GM21825 (cell line): ENCODE results near the gene LRIT2.

Experiments
- ATAC-seq: cut with Tn5 transposase; IDR thresholded peaks from one replicate; pipeline ENCODE4 v1.9.1; 2021; ENCODE audit warnings: mild to moderate bottlenecking, moderate library complexity; ENCODE audit not compliant: unreplicated experiment

The LRIT2 gene

GRCh38 chr10:84208023-84208422, 17.3 kb downstream of the LRIT2 start:
- ATAC-seq = no peak

DNA sequence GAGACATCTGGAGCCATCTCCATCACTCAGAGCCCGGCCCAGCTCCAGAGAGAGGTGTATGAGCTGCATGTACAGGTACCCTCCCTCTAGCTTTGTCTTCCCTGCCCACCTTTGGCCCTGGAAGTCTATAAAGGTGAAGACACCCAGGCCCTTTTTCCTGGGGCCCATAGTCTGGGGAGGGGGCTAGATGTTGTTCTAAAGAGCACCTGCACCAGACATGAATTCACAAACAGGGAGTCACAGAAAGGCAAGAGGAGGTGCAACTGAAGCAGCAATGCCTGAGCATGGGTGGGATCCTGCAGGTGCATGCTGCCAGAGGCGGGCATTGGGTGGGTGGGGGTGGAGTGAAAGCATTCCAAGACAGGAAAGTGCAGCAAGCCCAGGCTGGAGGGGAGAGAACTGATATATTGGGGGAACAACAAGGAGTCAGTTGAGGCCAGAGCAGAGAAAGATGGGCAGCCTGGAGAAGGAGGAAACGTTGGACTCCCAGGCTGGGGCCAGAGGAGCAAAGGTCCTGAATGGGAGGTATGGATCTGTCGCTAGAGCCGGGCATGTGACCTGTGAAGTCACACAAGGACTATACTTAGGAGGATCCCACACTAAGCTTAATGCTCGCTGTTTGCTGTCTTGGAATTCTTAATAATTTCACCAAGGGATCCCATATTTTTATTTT, 19.4 kb downstream of the LRIT2 start:
- no peak for ATAC-seq

DNA sequence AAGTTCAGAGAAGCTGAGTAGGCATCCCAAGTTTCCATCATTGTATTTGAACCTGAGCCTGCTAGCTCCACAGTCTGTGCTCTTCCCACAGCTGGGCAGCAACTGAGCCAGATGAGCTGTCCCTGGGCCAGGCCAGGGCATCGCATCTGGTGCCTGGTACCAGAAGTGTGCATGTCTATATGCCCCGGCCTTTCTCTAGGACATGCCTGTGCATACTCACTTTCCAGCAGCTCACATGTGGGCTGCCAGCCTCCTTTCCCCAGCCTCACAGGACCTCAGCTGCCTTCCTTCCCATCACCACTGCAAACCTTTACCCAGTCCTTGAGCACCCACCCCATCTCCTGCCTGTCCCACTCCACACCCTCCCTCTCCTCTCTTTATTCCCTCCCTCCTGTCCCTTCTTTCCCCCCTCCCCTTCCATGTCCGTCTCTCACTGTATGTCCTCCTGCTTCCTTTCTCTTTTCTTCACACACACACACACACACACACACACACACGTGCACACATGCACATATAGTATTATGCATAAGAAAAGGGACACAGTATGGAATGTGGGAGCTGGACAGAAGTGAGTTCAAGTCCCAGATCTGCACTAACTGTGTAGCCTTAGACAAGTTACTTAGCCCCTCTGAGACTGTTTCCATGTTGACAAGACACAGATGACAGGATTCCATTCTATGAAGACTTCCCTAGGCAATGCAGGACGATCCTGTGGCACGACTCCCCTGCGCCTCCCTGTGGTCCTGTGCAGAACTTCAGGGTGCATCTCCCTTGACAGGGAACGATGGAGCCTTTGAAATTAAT, 20.1 kb downstream of the LRIT2 start:
- no peak for ATAC-seq

DNA sequence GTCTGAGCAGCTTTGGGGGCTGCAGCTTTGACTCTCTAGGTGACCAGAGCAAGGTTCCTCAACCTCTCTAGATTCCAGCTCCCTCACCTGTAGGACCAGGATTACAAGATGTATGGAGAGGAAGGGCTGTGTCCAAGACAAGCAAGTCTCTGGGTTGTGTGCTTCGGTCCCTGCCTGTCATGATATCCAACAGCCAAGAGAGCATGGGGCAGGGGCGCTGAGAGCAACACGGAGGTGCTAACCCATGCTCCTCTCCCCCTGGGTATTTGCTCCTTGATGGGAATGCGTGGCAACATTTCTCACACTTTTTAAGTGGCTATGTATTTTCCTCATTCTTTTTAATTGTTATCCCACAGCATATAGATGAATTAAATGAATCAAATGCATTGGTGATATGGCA, 20.7 kb downstream of the LRIT2 start:
- ATAC-seq = no peak

GRCh38 chr10:84204122-84204521, 21.2 kb downstream of the LRIT2 start:
- no peak for ATAC-seq

GRCh38 chr10:84202349-84202748, 23.0 kb downstream of the LRIT2 start:
- ATAC-seq = no peak

- ATAC-seq = no peak
Observed at GRCh38 chr10:84201682-84202081, 23.7 kb downstream of the LRIT2 start.

GRCh38 chr10:84201244-84201606, 24.1 kb downstream of the LRIT2 start:
- ATAC-seq = no peak

GRCh38 chr10:84200537-84201243, 24.7 kb downstream of the LRIT2 start:
- no peak for ATAC-seq

DNA sequence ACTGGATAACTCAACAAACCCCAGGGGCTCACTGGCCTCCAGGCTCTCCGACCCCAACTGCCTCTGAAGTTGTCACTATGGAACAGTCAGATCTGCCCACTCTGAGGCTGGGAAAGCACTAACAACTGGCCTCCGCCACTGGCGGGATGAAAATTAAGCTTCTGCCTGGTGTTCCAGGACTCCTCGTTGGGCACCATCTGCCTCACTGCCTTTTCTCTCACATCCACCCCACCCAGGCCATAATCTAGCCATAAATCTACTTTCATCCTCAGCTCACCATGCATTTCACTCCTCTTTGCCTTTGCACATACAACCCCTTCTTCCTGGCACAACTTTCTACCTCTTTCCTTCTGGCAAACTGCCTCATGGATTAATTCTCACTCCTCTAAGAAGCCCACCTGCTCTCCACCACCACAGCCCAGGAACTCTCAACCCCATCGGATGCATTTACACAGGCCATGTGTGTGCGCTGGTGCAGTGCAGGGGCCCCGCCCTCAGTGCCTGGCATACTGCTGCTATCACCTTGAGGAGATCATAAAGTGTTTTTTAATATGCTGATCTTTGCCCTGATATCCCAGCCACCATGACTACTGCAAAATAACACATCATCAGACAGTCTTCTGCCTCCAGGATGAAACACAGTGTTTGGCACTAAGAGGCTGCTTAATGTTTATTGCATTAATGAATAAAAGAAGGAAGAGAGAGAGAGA, 27.0 kb downstream of the LRIT2 start:
- ATAC-seq = no peak

DNA sequence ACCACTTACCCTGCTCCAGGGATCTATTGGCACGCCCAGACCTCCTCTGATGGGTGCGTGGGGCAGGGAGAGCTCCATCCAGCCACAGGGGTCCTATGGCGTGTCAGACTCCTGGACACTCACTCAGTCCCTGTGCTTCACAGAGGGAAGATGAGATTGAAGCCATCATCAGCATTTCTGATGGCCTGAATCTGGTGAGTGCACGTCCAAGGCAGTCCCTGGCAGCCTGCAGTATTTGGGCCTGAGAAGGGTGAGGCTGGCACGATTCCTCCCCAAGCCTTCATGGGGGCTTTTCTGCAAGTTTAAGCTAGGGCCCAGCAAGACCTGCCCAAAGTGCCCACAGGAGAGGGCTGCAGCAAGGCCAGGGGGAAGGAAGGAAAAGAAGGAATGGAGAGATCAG, 27.7 kb downstream of the LRIT2 start:
- no peak for ATAC-seq

- ATAC-seq = no peak
Observed at GRCh38 chr10:84196941-84197340, 28.4 kb downstream of the LRIT2 start.

DNA sequence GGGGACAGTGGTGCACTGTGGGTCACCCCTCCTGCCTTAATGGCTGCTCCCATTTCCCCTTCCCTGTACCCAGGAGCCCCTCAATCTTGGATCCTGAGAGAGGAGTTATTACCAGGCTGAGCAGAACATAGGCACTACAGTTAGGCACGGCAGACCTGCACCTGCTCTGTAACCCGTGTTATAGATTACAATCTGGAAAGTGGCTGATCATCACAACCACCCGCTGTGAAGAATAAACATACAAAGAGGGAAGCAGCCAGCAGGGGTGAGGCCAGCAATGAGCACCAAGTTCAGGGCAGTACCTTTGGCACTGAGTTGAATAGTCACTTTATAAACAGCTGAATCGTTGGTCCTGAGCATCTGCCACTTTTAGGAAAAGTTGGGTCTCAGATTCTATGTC, 29.3 kb downstream of the LRIT2 start:
- ATAC-seq = no peak

DNA sequence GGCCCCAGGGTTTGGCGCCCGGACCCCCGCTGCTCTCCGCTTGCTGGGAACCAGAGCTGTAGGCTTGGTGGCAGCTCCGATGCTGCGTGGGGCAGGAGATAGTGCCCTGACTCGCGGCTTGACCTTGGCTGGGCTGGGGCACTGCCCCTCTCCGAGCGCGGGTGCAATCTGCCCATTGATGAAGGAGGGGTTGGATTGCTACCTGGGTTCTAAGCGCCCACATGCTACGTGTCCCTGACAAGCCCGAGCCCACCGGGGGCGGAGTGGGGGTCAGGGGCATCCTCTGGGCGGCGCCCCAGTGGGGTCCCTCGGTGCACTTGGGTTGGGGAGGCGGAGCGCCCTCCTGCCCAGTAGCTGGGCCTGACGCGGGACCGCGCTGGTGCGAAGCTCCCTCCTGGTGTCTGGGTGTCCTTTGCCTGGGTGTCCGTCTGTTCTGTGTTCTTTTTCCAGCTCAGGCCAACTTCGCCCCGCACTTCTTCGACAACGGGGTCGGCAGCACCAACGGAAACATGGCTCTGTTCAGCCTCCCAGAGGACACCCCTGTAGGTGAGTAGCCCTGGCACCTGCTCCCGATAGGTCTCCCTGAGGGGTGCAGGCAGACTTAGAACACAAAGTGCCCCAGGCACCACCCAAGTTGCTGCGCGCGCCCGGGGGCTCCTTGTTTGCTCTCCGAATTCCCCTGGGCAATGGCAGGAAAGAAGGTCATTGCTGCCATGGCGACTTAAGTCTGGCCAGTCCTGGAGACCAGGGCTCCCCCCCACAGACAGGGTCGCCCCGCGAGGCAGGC, 30.1 kb downstream of the LRIT2 start:
- ATAC-seq = no peak

DNA sequence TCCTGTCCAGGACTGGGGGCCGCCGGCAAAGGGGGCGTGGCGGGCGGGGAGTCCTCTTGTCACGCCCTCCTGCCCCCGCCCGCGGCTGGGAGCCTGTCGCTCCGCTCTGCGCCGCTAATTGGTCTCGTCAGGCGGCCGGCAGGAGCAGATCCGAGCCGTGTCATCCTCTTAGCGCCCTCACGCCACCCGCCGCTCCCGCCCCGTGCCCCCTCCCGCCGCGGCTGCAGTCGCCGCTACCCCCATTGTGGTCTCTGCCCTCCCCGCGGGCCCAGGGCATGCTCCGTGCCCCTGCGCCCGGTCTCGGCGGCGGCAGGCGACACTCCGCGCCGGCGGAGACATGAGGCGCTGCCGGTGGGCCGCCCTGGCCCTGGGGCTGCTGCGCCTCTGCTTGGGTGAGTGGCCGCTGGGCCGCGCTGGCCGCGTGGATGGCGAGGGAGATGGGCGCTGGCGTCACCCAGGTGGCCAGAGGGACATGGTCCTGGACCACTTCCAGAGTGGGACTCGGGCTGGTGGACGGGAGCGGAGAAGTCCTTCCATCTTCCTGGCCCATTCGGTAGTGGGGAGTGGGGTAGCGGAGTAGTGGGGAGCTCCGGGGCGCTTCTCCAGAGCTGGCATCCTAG, 30.8 kb downstream of the LRIT2 start, which contains the start of gene CDHR1:
Gene CDHR1 (plus strand): TSS at position 114 of the 620 bp plus-strand sequence. CDS start 224 bp downstream, at position 338.
- ATAC-seq = peak; percentile 80

DNA sequence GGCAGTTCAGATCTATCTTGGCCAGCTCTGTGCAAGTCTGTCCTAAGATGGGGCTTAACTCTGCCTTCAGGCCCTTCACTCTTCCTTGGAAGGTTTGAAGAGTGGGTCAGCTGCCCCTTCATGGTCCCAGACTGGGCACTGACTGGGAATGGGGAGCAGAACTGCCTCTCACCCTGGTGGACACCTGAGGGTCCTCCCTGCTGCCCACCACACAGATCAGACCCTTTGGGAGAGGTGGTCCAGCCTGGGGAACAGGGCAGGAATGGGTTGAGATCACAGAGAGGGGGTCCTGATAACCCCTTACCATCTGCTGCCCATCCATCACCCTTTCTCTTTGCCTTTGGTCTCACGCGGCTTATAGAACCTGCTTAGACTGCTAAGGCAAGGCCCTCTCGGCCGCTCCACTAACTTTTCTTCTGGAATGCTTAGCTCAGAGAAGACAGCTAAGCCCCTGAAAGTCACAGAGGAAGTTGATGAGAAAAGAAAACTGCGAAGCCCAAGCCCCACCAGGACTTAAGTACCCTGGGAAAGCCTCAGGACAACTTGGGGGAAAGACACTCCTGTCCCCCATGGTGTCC, 31.4 kb downstream of the LRIT2 start:
- no peak for ATAC-seq

DNA sequence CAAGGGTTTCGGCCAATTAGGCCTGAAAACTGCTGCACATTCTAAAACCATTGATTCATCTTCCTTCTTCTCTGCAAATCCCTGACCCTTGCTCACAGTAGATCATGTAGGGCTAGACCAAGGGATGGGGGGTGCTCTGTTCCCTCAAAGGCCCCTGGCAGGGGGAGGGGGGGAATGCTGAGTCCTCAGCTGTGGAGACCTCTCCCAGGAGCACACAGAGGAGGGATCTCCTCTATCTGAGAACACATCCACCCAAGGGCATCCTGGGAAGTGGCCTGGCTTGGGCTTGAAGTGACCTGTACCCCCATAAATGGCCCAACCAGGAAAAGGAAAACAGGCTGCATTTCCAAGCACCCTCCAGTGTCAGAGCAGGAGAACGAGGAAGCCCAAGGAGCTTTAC, 32.0 kb downstream of the LRIT2 start:
- ATAC-seq = no peak

- no peak for ATAC-seq
Observed at GRCh38 chr10:84191106-84191505, 34.2 kb downstream of the LRIT2 start.

DNA sequence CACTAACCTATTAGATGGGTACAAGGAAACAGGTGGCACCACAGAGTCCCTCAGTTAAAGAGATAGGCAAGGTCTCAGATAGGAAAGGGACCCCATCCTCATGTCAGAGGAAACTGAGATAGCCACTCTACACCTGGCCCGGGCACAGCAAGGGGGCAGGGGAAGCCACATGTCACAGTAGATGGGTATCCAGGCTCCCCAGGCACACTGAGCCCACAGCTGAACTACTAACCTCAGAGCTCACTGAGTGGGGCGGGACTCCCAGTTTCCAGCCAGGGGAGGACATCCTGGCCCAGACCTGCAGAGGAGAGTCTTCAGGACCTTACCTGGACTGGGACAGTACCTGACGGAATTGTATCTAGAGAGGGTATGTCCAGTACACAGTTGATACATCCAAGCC, 34.7 kb downstream of the LRIT2 start:
- ATAC-seq = no peak

DNA sequence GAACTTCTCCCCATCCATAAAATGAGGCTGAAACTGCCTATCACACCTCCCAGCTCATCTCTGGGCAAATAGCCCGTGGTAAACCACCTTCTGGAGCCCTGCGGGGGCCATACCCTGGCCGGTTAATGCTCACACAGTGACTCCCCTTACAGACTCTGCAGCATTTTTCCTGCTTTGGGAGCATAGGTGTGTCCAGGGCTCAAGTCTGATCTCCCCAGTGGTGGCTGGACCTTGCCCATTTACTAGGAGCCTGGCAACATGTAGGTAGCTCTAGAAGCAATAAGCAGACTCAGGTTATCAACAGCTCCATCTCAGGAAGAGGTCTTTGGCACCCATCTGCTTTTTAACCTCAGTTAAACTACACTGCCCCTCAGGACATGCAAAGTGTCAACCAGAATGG, 36.5 kb downstream of the LRIT2 start:
- ATAC-seq = no peak
